HepG2 (cell line): ENCODE results near the gene ZNF444. TPM values are rescaled to one million over a fixed set of nuclear protein-coding genes. Genes with fewer than 3 reads are reported as not detected.

Experiments used
- FOXK2 ChIP-seq: fragments of 450-650 bp; IDR thresholded peaks from 2 replicates; pipeline ENCODE4 v1.6.1; 2016
- GATA4 ChIP-seq: sonication (generic); IDR thresholded peaks from 2 replicates; pipeline ENCODE4 v1.6.1; 2016; ENCODE audit warnings: antibody characterized with exemption, low read depth, borderline replicate concordance
- HNF4A ChIP-seq: sonication (generic); formaldehyde crosslinking; IDR thresholded peaks from 2 replicates; pipeline ENCODE4 v1.4.0; 2020; ENCODE audit warnings: missing genetic modification reagents
- LCORL ChIP-seq, 2 experiments: fragments of 450-650 bp in 1 of 2; sonication (generic) in 1 of 2; formaldehyde crosslinking in 1 of 2; IDR thresholded peaks; 2 replicates each; pipeline versions ENCODE4 v1.5.0 to v1.6.1; 2017 to 2020; ENCODE audit warnings: antibody characterized with exemption in 1 of 2, missing genetic modification reagents in 1 of 2
- MXD4 ChIP-seq: IDR thresholded peaks from 2 replicates; pipeline ENCODE4 v1.6.1; 2016; ENCODE audit warnings: mild to moderate bottlenecking, missing biosample characterization, missing genetic modification reagents
- MYC ChIP-seq: sonication (generic); formaldehyde crosslinking; IDR thresholded peaks from 2 replicates; pipeline ENCODE4 v1.9.0; 2021; ENCODE audit warnings: missing genetic modification reagents, borderline replicate concordance
- NR2F6 ChIP-seq, 2 experiments: IDR thresholded peaks; 2 replicates each; pipeline ENCODE4 v1.6.1; 2016; ENCODE audit warnings: antibody characterized with exemption in 1 of 2, mild to moderate bottlenecking in 1 of 2
- REXO4 ChIP-seq: sonication (generic); formaldehyde crosslinking; IDR thresholded peaks from 2 replicates; pipeline ENCODE4 v1.8.0; 2022; ENCODE audit warnings: missing genetic modification reagents, mild to moderate bottlenecking, borderline replicate concordance
- RFXANK ChIP-seq: IDR thresholded peaks from 2 replicates; pipeline ENCODE4 v1.6.1; 2016
- SIN3A ChIP-seq: IDR thresholded peaks from 2 replicates; pipeline ENCODE4 v1.6.1; 2011; ENCODE audit warnings: low read depth, mild to moderate bottlenecking, control low read depth, low read length, borderline replicate concordance
- SIX1 ChIP-seq: sonication (generic); formaldehyde crosslinking; IDR thresholded peaks from 2 replicates; pipeline ENCODE4 v1.4.0; 2020; ENCODE audit warnings: missing genetic modification reagents, borderline replicate concordance
- SRF ChIP-seq: IDR thresholded peaks from 2 replicates; pipeline ENCODE4 v1.6.1; 2011; ENCODE audit warnings: mild to moderate bottlenecking, low read depth, low read length, moderate library complexity
- STAT5B ChIP-seq: sonication (generic); formaldehyde crosslinking; IDR thresholded peaks from 2 replicates; pipeline ENCODE4 v1.4.0; 2020; ENCODE audit warnings: missing genetic modification reagents
- TAF1 ChIP-seq: sonication (generic); formaldehyde crosslinking; IDR thresholded peaks from 2 replicates; pipeline ENCODE4 v1.4.0; 2020; ENCODE audit warnings: missing genetic modification reagents
- ZNF136 ChIP-seq: sonication (generic); formaldehyde crosslinking; IDR thresholded peaks from 2 replicates; pipeline ENCODE4 v1.8.1; 2022; ENCODE audit warnings: low read depth, mild to moderate bottlenecking, moderate library complexity, missing genetic modification reagents
- ZNF382 ChIP-seq: sonication (generic); formaldehyde crosslinking; IDR thresholded peaks from 2 replicates; pipeline ENCODE4 v1.5.0; 2020; ENCODE audit warnings: missing genetic modification reagents, mild to moderate bottlenecking, borderline replicate concordance
- ZNF746 ChIP-seq: sonication (generic); formaldehyde crosslinking; IDR thresholded peaks from 2 replicates; pipeline ENCODE4 v1.8.0; 2022; ENCODE audit warnings: mild to moderate bottlenecking, missing genetic modification reagents
- polyA plus RNA-seq, 8 experiments: library from polyadenylated mRNA; depleted of rRNA in 3 of 8; stranded (reverse) in 7 of 8; unstranded in 1 of 8; fragments of >200 nt; fragmentation: Illumina TruSeq in 4 of 8; extraction: Trizol in 4 of 8; gene quantifications; 2 replicates each; pipeline versions ENCODE4 v1.2.1 to v1.2.3, GENCODE V29; 2011 to 2016; ENCODE audit warnings: low read depth in 4 of 8, missing spikeins in 1 of 8, mixed read lengths in 1 of 8; ENCODE audit not compliant: insufficient read depth in 1 of 8
- total RNA-seq, 5 experiments: library from RNA; depleted of rRNA; stranded (reverse); fragments of >200 nt; fragmentation: Illumina TruSeq; extraction: Trizol; gene quantifications; 2 replicates each; pipeline ENCODE4 v1.2.3, GENCODE V29; 2016; ENCODE audit warnings: low read depth in 1 of 5
- TF ChIP-seq, protein P1 (sequence below): sonication (generic); formaldehyde crosslinking; IDR thresholded peaks from 2 replicates; pipeline ENCODE4 v1.5.1; 2020; ENCODE audit warnings: mild to moderate bottlenecking, missing genetic modification reagents
- TF ChIP-seq, protein P2 (sequence below): sonication (generic); formaldehyde crosslinking; IDR thresholded peaks from 2 replicates; pipeline ENCODE4 v1.4.0; 2020; ENCODE audit warnings: missing genetic modification reagents
- TF ChIP-seq, protein P3 (sequence below): sonication (generic); formaldehyde crosslinking; IDR thresholded peaks from 2 replicates; pipeline ENCODE4 v1.4.0; 2020; ENCODE audit warnings: missing genetic modification reagents, borderline replicate concordance

Gene ZNF444
- total and polyA plus RNA-seq, 2 of the 13 experiments (the other 11 are each of a cell fraction or from before 2014, with no cell fraction given) = 27.4 to 30.3 TPM

DNA sequence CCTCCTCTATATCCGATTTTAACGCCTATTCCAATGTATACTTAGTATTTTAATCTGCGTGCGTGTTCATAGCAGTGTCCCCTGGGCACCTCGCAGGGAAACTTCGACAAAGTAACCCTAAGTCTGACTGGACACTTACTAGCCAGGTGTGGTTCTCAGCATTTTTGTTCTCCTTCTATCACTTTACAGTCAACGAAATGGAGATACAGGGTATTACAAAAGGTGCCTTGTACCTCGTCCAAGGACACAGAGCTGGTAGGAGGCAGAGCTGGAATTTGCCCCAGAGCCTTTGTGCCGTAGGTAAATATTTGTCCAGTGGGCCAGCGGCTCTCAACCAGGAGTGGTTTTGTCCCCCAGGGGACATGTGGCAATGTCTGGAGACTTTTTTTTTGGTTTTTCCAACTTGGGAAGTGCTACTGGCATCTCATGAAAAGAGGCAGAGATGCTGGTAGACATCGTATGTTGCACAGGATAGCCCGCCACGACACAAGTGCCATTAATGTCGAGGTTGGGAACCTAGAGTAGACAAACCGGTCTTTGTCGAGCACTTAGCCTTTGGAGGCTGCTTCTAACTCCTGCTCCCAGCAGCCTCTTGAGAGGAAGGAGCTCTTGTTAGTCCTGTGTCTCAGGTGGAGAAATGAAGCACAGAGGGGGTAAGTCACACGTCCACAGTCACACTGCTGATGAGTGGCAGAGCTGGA, 1.1 kb downstream of the ZNF444 start (continued):
- no peak; the same call in 1 of the 2 replicates for TF ChIP-seq SIX1 (CRISPR knock-in tag)
- TF ChIP-seq LCORL (IDR thresholded peaks at IDR 0.05) = no peak
- peak; percentile 81 for TF ChIP-seq LCORL (CRISPR knock-in tag; IDR thresholded peaks at IDR 0.05)
- TF ChIP-seq, protein P1, sequence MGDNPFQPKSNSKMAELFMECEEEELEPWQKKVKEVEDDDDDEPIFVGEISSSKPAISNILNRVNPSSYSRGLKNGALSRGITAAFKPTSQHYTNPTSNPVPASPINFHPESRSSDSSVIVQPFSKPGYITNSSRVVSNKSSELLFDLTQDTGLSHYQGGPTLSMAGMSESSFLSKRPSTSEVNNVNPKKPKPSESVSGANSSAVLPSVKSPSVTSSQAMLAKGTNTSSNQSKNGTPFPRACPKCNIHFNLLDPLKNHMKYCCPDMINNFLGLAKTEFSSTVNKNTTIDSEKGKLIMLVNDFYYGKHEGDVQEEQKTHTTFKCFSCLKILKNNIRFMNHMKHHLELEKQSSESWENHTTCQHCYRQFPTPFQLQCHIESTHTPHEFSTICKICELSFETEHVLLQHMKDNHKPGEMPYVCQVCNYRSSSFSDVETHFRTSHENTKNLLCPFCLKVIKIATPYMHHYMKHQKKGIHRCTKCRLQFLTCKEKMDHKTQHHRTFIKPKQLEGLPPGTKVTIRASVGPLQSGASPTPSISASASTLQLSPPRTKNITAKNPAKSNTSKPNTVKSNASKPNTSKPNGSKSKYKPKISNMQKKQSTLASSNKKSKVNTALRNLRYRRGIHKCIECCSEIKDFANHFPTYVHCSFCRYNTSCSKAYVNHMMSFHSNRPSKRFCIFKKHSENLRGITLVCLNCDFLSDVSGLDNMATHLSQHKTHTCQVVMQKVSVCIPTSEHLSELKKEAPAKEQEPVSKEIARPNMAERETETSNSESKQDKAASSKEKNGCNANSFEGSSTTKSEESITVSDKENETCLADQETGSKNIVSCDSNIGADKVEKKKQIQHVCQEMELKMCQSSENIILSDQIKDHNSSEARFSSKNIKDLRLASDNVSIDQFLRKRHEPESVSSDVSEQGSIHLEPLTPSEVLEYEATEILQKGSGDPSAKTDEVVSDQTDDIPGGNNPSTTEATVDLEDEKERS (CRISPR knock-in tag) = 0 out of 2 replicates have a peak, but pooled peaks have one; percentile 43
- 0 out of 2 replicates have a peak, but pooled peaks have one; percentile 24 for TF ChIP-seq RFXANK
- TF ChIP-seq MYC (CRISPR knock-in tag) = peak; percentile 75; the same call in 1 of the 2 replicates
- peak; percentile 58; the same call in 1 of the 2 replicates for TF ChIP-seq GATA4
- TF ChIP-seq, protein P2, sequence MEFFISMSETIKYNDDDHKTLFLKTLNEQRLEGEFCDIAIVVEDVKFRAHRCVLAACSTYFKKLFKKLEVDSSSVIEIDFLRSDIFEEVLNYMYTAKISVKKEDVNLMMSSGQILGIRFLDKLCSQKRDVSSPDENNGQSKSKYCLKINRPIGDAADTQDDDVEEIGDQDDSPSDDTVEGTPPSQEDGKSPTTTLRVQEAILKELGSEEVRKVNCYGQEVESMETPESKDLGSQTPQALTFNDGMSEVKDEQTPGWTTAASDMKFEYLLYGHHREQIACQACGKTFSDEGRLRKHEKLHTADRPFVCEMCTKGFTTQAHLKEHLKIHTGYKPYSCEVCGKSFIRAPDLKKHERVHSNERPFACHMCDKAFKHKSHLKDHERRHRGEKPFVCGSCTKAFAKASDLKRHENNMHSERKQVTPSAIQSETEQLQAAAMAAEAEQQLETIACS (CRISPR knock-in tag) = no peak
- peak; percentile 92 for TF ChIP-seq ZNF746
- TF ChIP-seq REXO4 = no peak
- TF ChIP-seq SRF = 0 out of 2 replicates have a peak, but pooled peaks have one; percentile 20
- TF ChIP-seq, protein P3, sequence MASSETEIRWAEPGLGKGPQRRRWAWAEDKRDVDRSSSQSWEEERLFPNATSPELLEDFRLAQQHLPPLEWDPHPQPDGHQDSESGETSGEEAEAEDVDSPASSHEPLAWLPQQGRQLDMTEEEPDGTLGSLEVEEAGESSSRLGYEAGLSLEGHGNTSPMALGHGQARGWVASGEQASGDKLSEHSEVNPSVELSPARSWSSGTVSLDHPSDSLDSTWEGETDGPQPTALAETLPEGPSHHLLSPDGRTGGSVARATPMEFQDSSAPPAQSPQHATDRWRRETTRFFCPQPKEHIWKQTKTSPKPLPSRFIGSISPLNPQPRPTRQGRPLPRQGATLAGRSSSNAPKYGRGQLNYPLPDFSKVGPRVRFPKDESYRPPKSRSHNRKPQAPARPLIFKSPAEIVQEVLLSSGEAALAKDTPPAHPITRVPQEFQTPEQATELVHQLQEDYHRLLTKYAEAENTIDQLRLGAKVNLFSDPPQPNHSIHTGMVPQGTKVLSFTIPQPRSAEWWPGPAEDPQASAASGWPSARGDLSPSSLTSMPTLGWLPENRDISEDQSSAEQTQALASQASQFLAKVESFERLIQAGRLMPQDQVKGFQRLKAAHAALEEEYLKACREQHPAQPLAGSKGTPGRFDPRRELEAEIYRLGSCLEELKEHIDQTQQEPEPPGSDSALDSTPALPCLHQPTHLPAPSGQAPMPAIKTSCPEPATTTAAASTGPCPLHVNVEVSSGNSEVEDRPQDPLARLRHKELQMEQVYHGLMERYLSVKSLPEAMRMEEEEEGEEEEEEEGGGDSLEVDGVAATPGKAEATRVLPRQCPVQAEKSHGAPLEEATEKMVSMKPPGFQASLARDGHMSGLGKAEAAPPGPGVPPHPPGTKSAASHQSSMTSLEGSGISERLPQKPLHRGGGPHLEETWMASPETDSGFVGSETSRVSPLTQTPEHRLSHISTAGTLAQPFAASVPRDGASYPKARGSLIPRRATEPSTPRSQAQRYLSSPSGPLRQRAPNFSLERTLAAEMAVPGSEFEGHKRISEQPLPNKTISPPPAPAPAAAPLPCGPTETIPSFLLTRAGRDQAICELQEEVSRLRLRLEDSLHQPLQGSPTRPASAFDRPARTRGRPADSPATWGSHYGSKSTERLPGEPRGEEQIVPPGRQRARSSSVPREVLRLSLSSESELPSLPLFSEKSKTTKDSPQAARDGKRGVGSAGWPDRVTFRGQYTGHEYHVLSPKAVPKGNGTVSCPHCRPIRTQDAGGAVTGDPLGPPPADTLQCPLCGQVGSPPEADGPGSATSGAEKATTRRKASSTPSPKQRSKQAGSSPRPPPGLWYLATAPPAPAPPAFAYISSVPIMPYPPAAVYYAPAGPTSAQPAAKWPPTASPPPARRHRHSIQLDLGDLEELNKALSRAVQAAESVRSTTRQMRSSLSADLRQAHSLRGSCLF = no peak
- no peak for TF ChIP-seq FOXK2
- no peak for TF ChIP-seq STAT5B (CRISPR knock-in tag)
- no peak for TF ChIP-seq ZNF382 (CRISPR knock-in tag)
- peak; percentile 54; the same call in 1 of the 2 replicates for TF ChIP-seq TAF1 (CRISPR knock-in tag)
- peak; percentile 84; the same call in 1 of the 2 replicates for TF ChIP-seq SIN3A
- 0 out of 2 replicates have a peak, but pooled peaks have one; percentile 27 for TF ChIP-seq MXD4 (CRISPR knock-in tag)
- TF ChIP-seq ZNF136 (CRISPR knock-in tag) = no peak; the same call in 1 of the 2 replicates
- TF ChIP-seq NR2F6 (IDR thresholded peaks at IDR 0.05) = peak; percentile 55; the same call in 1 of the 2 replicates
- peak; percentile 76 for TF ChIP-seq NR2F6 (CRISPR knock-in tag; IDR thresholded peaks at IDR 0.05)
- TF ChIP-seq HNF4A (CRISPR knock-in tag) = peak; percentile 97
